GM19455 (cell line): ENCODE measurements around the gene PI3.

Experiments used
- ATAC-seq: cut with Tn5 transposase; IDR thresholded peaks from one replicate; pipeline ENCODE4 v1.9.1; 2021; ENCODE audit not compliant: unreplicated experiment

PI3 gene

DNA sequence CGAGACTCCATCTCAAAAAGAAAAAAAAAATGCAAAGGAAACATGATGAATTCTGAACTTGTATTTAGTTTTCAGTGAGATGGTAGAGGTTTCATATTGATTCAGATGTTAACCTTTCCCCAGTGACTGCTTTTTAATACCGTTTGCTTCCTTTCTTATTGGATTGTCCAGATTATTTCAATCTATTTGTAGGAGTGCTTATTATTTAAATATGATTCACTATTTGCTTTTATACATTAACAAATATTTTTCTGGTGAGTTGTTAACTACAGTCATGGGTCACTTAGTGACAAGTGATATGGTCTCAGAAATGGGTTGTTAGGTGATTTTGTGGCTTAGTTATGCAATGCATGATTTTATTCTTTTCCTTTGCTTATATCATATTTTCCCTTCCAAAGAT lies 8.4 kb downstream of the PI3 start:
- no peak for ATAC-seq

DNA sequence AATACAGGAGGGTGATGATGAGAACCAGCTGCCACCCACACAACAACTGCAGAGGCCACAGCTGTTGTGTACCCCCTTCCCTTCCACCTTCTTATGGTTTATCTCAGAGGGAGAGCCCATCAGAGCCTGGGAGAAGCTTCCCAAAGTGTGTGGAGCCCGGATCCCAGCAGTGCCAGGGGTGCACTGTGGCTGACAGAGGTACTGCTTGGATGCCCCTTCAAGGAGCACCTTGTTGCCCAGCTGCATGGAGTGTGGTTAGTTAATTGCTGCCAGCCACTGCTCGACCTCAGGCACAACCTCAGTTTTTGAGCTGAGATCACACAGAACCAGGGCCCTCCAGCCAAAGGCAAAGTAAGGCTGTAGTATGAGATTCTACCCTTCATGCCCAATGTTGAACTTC lies 13.0 kb downstream of the PI3 start:
- no peak for ATAC-seq

DNA sequence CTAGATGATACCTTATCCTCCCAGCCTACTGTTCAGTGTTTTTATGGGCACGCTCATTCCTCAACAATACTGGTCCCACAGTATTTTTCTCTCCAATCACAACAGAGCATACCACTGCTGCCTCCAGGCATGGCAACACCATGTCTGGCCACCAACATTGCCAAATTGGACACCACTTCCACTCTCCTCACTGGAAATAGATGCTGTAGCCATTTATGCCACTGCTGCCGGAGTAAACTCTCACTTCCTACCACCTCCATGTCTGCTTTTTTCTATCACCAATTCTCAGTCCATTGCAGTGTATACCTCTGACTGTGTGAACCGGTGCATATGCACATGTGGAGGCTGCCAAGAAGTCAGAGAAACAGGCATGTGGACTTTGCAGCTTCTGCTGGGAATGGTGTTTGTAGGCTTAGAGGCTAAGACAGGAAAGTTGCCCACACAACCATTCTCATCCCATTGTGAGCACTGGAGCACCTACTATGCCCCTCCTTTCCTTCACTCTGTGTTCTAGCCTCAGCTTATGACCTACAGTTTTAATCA lies 14.4 kb downstream of the PI3 start:
- no peak for ATAC-seq

DNA sequence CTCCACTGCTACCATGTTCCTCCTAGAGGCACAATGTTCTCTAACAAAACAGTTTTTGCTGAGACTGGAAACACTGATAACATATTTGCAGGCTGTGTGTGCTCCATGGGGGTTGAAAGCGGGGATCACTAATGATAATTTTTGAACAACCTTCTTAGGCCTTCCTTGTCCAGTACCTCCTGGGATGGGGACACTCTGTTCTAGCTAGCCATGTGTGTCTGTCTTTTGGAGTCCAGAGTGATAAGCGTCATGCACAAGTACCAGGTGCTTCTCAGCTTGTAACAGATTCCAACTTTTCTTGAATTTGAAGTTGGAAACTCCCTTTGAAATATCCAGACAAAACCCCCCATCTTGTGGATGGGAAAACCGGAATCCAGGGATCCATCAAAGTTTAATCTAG lies 15.2 kb downstream of the PI3 start:
- ATAC-seq = no peak

DNA sequence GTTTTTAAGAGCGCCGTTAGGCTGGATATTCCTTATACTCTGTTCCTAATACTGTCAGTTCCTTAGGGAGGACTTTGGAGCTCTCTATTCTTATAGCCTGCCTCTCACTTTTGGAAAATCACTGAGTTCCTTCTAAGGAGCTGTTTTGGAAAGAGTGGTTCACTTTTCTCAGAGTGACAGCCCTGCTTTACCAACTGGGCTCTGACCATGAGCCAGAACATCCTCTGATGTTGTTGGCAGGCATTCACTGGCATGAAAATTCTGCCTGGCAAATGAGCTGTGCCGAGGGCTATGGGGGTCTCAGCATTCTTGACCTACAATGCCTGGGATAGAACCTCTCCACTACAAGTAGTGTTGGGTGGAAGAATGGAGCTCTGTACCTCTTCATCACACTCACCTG lies 17.2 kb downstream of the PI3 start:
- no peak for ATAC-seq

DNA sequence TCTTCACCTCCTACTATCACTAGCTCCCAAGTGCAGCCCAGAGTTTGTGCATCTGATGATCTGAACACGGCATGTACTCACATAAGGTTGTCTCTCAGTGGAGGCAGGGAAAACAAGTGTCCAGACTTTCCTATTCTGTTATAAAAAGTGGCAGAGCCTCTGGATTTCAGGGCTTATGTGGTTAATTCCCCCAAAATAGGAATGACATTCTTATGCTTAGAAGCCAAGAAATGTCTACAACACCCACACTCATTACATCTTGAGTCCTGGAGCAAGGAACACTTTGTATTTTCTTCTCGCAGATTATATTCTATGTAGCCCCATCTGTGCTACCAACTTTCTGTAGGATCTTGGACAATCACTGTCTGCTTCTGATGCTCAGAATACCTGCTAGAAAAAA lies 18.6 kb downstream of the PI3 start:
- ATAC-seq = no peak

DNA sequence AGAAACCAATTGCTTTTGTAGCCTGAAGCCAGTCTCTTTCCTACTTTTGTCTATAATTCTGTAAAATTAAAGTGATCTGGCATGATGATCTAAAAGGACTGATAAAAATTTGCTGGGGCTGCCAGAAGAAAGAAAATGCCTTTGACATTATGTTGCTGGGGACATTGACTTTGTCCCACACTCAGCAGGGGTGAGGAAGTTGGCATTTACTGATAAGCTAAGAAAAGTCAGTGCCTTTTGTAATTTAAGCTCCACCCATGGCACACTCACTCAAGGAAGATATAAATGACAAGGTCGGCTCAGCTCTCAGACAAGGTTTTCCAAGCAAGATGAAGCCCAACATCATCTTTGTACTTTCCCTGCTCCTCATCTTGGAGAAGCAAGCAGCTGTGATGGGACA lies 32.0 kb downstream of the PI3 start, which contains the start of gene SEMG1:
SEMG1 (plus strand) TSS at position 309 of the 400 bp plus-strand sequence; CDS start at position 330, 21 bp downstream.
- no peak for ATAC-seq

DNA sequence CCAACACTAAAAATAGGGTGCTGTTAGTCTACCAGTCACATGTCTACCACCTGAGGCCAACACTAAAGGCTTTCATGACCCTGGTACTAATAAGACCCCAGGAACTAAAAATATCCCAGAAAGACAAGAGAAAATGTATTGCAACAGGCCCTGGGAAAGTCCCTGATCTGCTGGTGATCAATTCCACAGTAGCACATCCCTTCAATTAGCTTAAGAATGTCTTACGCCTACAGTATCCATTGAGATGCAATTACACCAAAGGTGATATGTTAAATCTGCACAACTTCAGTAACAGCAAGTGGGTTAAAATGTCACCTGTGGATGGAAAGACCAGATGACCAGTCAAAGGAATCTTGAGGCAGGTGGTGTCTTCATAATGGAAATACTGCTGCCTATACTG lies 35.2 kb downstream of the PI3 start:
- ATAC-seq = no peak

DNA sequence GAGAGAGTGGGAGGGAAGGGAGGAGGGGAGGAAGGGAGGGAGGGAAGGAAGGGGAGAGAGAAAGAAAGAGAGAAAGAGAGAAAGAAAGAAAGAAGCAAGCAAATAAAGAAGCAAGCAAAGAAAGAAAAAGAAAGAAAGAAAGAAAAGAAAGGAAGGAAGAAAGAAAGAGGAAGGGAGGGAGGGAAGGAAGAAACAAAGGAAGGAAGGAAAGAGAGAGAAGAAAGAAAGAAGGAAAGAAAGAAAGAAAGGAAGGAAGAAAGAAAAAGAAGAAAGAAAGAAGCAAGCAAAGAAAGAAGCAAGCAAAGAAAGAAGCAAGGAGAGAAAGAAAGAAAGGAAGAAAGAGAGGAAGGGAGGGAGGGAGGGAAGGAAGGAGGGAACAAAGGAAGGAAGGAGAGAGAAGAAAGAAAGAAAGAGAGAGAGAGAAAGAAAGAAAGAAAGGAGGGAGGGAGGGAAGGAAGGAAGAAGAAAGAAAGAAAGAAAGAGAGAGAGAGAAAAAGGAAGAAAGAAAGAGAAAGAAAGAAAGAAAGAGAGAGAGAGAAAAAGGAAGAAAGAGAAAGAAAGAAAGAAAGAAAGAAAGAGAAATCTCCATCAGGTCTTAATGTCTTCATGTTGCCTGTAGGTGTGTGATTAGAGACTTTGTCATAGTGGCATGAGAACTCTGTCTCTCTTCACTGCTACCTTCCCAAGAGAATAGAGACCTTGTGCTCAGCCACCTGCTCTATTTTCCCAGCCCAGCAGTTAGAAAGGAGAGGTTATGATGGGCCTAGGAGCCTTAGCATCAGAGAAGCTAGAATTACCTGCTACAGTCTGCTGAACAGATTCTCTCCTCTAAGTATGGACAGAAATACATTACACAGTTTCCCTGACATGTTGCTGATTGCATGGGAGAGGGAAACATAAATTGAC lies 37.1 kb downstream of the PI3 start:
- ATAC-seq = no peak

DNA sequence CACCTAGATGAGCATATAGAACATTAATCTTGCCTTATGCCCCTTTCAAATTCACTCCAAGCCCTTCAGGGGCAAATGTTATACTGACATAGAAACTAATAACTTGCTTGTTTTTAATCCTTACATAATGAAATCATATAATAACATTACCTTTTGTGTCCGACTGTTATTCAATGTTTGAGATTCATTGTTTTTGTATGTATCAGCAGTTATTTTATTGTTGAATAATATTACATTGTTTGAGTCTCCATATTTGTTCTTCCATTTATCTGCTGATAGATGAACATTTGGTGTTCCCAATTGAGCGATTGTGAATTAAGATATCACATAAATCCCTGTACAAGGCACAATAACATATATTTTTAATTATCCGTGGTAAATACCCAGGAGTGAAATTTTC lies 38.1 kb downstream of the PI3 start:
- ATAC-seq = no peak

DNA sequence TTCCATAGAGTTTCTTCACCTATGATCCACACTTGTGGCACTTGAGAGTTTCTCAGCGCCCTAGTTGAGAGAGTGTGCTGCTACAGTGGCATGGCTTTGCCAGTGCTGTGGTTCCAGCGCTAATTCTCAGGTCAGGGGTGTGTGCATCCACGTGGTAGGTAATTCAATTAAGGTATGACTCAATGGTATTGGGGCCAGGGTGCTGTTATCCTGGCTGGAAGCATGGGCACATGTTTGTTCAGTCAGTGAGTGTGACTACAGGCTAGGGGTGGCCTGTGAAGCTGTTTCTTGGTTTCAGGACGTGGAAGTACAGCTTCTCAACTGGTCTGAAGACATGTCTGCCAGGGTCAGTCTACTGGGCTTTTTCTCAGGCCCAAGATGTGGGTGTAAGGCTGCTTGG lies 43.4 kb downstream of the PI3 start:
- ATAC-seq = no peak

DNA sequence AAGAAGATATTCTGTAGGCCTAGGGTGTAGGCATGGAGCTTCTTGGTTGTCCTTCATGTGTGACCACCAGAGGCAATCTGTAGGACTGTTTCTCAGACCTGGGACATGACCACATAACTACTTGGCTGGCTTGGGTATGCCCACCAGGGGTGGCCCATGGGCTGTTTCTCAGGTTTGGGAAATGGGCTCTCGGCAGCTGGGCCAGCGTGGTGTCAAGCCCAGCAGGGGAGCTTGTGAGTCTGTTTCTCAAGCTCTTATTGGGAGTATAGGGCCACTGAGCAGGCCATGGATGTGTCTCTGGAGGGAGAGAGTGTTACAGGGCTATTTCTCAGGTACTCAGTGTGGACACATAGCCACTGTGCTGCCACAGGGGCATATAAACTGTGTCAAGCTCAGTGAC lies 43.9 kb downstream of the PI3 start:
- no peak for ATAC-seq

DNA sequence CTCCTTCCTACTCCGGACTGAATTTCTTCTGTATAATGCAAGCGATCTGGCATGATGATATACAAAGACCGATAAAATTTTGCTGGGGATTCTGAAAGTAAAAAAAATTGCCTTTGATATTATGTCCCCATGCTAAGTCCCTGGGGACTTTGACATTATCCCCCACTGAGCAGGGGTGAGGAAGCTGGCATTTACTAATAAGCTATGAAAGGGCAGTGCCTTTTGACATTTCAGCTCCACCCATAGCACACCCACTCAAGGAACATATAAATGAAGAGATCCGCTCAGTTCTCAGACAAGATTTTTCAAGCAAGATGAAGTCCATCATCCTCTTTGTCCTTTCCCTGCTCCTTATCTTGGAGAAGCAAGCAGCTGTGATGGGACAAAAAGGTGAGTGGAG lies 46.4 kb downstream of the PI3 start, which contains the start of gene SEMG2:
SEMG2 (plus strand) TSS at position 298 of the 400 bp plus-strand sequence; CDS start at position 315, 17 bp downstream.
- ATAC-seq = no peak

DNA sequence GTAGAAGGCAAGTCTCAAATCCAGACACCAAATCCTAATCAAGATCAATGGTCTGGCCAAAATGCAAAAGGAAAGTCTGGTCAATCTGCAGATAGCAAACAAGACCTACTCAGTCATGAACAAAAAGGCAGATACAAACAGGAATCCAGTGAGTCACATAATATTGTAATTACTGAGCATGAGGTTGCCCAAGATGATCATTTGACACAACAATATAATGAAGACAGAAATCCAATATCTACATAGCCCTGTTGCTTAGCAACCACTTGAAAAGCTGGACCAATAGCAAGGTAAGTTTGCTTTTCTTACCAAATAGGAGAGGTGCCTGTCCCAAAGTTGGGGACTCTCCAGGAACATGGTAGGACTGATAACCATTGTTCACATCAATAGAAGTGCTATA lies 48.4 kb downstream of the PI3 start:
- no peak for ATAC-seq
